ENCODE results near the gene PLXNA2.

The PLXNA2 gene

DNA sequence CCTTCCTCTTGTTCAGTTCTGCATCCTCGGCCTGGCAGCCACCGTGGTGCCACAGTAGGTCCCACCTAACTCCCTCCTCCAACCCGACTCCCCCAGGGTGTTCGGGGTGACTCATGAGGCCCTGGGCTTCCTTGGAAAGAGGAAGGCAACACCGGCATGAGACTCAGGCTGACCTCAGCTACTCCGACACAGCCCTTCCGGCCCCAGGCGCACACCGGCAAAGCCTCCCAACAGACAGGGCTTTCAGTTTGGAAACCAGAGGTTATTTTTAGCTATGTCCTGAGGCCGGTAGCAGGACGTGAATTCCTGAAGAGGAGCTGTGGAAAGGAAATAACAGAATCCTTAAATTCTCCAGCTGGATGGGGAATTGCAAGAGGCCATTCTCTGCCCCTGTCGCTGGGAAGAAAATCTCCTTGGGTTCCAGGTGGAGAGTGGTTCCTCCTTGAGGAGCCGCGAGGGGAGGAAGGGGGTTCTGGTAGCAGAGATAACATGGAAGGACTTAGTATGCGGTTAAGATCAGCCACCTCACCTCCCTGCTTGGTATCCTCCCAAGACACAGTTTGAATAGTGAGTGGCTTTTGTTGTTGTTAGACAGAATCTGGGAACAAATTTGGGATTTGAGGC, 24.4 kb downstream of the PLXNA2 start:
- no peak for DNase-seq

DNA sequence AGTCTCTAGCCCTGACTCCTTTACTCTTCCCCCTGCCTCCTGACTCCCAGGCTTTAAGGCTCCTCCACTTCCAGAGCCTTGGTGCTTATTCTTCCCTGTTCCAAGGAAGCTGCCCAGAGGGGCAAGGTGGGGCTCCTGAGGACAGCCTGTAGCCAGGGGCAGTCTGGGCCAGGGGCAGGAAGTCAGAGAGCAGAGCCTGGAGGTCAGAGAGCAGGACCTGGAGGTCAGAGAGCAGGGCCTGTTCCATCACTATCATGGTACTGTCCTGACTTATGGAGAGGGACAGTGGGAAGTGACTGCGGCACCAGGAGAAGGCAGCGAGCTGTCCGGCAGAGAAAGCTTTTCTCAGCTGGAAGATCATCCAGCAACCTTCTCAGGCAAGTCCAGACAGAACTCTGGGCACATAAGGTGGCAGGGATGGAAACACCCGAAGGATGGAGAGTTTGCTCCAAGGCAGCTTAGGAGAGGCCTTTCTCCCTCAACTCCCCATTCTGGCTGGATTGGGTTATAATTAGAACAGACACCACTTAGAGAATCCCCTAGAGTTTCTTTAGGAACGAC, 25.0 kb downstream of the PLXNA2 start:
- DNase-seq, result no peak

DNA sequence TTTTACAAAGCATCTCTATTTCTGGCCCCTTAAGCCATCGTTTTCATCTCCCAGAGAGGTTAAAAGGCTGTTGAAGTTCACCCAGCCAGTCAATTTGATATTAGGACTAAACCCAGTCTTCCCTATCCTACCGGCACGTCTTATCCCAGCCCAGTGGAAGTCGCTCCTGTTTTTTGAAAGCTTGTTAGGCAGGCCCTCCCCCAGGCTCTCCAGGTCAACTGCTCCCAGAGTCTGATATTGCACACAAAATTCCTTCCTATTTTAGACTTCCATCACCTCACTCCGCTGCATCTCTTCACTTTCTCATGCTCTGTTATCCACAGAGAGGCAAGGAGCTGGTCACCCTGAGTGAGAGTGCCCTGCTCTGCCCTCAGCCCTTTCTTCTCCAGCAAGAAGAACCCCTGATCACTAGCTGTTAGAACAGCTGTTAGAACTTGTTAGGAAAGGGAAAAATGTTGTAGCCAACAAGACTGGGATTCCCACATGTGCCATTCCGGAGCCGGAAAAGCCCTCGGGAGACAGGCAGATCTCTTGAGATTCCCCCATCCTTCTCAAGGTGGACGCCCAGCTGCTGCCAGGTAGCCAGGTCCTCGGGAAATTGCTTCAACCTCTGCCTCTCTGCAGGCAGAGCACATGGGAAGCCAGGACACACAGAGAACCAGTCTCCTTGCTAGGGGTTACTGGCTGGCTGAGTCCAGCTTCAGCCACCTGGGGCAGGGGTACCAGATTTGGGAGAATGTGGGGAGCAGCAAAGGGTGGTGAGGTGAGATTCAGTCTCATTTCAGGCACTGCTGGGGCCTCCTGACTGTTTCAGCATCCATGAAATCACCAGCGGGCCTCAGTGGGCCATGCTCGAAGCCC, 25.7 kb downstream of the PLXNA2 start:
- no peak for DNase-seq

DNA sequence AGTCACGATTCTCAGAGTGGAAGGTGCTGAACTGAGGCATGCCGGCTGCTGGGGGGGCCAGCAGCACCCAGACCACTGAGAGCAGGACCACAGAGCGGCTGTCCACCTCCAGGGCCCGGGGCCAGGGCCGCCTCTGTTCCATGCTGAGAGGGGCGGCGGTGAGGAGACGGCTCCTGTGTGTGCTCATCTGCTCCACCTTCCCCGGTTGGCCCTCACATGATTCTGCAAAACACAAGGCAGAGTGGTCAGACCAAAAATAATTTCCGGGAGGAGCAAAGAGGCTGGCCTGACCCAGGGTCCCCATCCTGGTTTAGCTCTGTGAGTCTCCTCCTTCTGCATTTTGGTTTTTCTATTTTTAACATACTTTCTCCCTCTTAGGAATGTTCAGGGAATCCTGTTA, 26.4 kb downstream of the PLXNA2 start:
- no peak for DNase-seq

DNA sequence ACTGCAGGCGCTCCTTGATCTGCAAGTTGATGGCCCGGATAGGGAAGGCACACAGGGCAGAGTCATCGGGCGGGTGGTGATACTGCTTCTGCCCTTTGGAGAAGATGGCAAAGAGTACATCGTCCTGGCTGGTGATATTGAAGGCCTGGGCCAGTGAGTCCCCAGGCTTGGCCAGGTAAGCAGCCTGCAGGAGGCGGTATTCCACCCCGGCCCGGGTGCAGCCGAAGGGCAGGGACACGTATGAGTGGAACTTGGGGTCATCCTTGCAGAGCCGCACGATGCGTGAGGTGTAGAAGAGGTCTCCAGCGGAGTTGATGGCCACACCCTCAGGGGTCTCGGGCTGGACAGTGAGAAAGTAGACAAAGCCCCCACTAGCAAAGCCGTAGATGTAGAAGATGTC, 27.4 kb downstream of the PLXNA2 start:
- no peak for DNase-seq

DNA sequence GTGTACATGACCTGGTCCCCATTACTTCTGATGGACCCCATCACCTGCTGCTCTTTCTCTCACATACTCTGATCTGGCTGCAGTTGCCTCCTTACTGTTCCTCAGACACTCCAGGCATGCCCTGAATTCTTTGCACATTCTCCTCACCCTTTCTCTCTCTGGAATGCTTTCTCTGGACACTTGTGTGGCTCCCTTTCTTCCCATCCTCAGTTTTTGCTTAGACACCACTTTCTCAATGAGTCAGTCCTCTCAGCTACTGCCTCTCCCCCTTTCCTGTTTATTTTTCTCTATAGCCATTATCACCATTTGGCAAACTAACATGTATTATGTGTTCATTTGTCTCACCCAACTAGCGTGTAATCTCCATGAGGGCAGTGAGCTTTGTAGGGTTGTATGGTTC, 28.1 kb downstream of the PLXNA2 start:
- no peak for DNase-seq

DNA sequence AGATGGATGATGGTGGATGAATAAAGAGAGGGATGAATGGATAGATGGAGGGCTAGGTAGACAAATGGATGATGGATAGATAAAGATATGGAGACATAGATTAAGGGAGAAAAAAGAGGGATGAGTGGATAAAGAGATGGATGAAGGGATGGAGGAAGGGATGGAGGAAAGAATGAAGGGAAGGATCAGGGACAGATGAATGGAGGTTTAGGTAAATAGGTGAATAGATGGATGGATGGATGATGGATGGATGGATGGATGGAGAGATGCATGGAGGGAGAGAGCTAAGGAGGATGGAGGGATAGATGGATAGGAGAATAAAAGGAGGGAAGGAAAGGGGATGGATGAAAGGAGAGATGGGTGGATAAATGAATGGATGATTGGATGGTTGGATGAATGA, 28.8 kb downstream of the PLXNA2 start:
- no peak for DNase-seq

DNA sequence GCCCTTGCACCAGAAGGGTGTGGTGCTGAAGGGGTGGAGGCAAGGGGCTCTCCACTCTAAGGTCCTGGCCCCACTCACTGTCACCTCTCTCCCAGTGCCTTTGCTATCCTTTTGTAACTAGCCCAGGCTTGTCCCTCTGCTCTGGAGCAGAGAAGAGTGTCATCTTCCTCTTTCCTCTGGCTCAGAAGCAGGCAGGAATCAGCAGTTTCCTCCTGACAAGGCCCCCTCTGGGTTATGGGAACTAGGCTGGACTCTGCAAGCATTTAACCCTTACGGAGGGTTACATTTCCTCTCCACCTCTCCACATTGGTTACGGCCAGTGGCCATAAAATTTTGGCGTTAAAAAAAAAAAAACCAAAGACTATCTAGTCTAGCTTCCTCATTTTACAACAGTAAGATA, 30.4 kb downstream of the PLXNA2 start:
- DNase-seq, result no peak

DNA sequence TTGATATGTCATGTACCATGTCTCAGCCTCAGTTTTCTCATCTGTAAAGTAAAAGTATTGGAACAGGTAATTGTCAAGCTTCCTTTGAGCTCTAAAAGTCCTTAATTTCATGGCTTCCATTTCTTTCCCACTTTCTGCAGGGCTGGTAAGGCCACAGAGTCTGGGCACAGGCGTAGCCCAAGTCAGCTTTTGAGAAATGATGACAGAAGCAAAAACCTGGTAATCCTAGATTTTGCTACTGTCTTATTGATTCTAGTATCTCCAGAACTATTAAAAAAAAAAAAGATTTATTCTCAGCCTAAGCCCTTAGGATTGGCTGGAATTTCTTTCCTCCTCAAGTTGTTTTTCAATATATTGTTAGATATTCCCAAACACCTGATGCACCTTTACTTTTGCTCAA, 31.3 kb downstream of the PLXNA2 start:
- DNase-seq, result no peak

DNA sequence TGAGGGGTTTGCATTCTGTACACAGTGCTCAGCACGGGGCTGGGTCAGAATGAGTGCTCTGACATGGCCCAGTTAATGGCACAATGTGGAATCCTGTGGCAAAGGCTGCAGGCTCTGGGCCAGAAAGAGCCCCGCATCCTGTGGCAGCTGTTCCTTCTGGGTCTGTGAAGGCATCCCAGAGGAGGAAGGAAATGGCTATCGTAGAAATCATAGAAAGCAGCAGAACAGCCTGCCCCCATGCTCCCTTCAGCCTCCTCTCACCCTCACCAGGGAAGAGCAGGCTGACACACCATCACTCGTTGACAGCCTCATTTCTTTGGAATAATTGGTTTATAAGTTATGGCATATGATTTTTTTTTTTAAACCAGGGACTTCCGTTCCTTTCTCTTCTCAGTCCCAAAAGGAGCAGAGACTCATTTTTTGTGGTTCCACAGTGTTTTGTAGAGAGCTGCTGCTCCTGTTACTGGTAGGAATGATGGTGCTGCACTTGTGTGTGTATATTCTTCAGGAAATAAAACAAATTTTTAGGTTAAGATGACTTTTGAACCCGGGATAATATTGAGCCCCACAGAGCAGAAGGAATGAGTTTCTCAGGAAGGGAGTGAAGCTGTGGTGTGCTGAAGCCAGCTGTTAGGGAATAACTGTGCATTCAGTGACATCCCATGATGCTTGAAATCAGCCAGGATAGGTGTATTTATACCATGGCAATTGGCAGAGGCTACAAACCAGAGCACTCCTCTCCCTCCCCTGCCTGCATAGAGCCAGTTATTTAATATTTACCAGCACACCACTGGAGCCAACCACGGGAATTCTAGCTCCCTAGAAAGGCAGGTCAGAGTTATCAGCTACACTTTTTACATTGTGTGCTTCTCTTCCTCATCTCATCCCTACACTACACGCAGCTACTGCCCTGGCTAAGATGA, 32.0 kb downstream of the PLXNA2 start:
- DNase-seq, result no peak

DNA sequence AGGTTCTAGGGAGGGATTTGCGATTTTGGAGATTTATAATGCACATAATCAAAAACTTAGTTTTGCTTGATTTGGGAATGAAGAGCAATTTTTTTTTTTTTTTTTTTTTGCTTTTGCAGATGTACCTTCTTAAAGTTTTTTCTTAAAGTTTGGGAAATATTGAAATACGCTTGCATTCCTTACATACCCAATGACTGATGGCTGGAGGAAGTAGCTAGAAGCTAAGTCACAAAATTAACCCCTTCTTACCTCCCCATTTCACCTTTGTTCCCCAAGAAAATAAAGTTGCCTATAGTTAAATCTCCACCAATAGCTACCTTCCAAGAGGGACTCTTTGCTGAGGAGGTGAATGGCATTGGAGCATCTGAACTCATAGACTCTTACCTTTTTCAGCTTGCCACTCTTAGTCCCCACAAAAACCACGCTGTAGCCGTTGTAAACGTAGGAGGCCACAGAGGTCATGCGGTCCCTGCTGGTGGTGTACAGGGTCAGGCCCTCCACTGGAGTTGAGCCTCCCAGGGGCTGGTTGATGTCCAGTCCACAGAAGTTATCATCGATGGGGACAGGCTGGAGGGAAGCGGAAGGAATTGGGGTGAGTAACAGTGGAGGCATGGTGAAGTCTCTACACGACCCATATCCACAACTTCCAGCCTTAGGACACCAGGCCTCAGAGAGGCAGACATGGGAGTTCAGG, 34.1 kb downstream of the PLXNA2 start:
- no peak for DNase-seq

DNA sequence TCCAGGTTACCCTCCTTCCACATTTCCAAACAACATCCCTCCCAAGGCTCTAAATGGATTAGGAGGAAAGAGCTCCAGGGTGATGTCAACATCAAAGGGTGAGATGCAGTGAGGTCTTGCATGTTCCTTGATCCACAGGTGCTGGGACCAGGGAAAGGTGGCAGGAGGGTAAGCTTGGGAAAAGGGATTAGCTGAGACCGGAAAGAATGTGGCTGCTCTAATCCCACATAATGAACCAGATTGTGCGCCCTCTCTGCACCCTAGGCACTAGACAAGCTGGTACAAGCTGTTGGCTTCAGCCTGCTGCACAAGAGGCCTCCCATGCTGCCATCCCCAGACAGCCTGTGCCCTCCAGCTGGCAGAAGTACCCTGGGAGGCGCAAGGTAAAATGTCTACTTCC, 34.9 kb downstream of the PLXNA2 start:
- DNase-seq, result no peak

DNA sequence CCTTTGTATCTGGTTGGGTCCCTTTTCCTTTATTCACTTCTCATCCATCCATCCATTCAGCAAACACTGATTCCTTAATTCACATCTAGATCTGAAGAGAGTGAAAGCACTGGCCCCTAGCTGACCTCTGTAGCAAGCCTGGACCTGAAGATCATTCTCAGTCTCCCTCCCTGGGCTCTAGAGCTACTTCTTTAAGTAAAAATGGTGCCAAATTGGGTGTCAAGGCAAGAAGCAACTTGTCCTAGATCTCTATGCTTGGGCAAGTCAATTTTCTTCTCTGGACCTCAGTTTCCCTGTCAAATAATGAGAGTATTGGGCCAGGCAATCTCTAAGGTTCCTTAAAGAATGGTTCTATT, 36.1 kb downstream of the PLXNA2 start:
- no peak for DNase-seq

DNA sequence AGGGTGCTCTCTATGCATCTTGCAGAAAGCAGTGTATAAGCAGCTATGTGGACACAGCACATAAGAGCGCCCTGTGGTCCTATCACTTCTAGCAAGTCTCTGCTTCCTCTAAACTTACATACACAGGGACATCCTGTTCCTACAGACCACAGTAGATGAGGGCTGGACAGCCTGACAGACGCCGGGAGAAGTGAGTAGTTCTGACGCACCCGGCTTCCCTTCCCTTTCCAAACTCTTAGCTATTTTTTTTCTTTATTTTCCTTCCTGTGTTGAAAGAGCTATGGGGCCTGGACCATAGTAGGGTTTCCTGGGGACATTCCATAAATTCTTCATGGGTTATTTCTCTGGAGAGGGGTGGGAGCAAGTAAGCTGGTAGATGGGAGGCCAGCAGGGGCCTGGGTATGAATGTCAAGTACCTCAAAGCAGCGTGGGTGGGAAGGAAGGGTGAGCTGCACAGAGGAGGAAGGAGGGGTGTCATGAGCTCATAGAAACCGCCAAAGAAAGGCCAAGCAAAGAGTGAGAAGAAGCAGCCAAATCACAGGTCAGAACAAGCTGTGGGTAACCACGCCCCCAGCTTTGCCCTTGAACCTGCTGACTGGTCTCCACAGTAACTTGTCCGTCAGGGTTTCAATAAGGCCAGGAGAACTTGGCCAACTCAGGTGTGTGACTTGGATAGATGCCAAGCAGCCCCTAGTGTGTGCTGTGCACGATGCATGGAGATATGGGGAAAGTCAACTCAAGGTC, 36.6 kb downstream of the PLXNA2 start:
- DNase-seq, result no peak

DNA sequence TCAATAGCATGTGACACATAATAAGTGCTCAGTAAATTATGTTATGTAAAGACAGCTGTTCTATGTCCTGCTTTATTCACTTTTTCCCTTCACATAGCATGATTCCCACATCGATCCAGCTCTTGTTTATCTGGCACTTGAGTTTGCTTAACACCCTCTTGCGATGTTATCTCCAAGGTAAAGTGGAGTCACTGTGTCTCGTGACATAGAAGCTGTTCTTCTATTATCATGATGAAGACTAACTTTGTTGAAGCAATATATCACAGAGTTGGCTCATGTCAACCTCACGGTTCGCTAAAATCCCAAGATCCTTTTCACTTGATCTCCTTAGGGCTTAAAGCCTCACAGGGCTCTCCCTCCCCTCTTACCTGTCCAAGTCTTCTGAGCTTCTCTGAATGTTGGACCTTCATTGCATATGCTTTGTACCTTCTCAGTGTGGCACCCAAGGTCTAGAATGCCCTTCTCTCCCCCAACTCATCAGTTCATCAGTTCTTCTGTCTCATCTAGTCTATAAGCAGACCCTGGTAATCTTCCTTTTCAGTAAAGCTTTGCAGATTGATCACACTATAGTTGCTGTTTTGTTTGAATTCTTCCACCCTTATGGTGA, 38.0 kb downstream of the PLXNA2 start:
- DNase-seq, result no peak

DNA sequence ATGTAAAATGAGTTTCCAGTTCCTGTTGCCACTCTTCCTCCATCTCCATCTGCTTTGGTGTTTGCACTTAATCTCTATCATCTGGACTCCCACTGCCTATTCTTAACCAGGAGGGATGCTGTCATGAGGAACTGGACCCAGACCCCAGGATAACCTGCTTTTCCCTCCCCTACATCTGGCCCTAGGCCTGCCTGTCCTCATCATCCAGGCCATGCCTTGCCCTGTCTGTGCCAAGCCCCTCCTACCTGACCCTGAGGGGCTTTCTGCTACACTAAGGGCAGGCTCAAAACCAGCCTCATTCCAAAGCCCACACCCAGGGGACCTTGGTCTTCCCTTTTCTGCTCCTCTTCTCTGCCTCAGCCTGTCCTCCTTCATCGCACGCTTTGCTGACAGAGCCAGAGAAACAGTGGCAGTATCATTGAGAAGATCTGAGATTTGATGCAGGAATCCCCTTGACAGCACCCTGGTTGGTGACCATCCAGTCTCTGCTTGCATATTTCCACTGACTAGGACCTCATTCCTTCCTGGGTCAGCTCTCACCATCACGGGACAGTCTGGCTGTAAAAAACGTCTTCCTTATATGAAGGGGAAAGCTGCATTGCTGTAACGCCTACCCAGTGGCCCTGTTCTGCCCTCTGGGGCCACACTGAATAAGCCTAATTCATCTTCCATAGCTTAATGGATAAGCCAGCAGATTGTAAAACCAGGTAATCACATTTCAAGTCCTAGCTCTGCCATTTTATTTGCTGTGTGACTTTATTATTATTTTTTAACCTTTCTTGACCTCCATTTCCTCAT, 38.8 kb downstream of the PLXNA2 start:
- no peak for DNase-seq

DNA sequence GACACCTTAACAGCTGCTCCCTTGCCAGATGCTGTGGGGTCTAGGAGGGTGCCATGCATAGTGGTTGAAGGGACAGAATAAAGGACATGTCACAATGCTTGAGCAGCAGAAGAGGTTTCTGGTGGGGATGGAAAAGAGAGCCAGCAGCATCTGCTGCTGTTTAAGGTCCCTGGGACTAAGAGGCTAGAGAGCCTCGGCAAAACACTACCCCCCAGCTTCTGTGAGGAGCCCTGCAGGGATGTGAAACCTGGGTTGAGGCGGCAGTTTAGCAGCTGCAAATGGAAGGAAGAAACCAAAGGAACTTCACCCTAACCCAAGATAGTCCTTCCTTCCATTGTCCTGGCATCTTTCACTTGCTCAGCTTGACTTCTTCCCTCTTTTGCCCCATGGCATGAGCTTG, 39.4 kb downstream of the PLXNA2 start:
- DNase-seq, result no peak

DNA sequence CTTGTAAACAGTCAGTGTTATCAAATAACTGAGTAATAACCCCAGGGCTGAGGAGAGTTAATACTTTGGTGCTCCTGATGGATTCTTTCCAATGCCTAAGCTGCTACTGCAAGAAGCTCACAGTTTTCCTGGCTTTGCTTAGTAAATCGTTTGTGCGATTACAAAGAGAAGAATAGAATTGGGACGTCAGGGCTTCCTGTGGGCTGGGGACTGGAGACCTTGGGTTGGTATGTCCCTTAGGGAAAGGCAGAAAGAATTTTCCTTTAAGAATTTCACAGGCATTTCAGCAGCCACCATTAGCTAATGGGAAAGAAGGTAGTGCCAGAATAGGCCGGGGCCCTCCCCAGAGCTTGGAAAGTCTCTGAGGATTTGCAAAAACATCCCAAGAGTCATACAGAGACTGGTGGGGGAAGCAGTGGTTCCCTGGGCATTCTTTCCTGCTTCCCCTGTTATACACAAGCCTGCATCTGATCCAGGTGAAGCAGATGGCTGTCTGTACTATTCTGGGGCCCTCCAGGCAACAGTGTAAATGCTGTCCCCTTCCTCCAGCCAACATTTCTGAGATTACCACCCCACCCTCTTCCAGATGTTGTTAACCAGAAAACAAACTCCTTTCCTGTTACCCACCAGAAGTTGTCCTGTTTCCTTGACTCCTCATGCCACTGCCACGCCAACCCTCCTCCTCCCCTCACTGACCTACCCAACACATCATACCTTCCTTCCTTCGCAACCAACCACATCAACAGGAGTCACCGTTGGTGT, 40.2 kb downstream of the PLXNA2 start:
- DNase-seq, result no peak

DNA sequence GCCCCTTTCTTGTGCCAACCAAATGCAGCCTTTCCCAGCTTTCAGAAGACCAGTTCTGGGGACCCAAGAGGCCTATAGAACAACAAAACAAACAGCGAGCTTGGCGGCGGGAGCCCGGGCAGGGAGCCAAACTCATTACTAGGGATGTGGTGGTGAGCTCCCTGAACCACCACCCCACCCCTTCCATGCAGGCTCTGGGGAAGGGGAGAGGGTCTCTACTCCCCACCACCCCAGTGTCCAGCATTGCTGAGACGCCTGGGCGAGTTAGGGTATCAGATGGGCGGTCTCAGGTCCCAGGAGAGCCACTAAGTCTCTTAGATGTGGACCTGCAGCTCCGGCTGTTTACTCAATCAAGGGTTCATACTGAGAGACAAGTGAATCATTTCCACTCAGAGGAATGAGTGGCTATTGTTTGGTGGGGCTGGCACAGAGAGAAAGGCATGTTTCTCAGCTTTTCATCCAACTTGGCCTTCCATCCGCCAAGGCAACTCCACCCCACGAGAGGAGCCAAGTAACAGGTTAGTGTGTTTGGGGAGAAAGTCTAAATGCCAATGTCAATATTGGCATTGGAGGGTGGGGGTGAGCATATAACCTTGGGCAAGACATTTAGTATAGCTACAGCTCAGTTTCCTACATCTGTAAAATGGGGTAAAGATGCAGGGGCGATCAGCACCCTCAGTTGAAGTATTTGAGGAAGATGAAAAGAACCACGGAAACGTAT, 40.9 kb downstream of the PLXNA2 start:
- no peak for DNase-seq

All from stimulated activated CD4-positive, alpha-beta T cell treated with anti-CD3 and anti-CD28 coated beads, Interleukin-2, amount 100 ng/mL, for 24 hours (primary cell).